Ovary (tissue), 9 donors: ENCODE data around the gene JUNB. TPM values are rescaled to one million over a fixed set of nuclear protein-coding genes. Genes with fewer than 3 reads are reported as not detected.

Experiments
- DNase-seq, 5 donors: peaks; one replicate each; pipeline ENCODE4 v3.0.0-alpha.2; 2019 to 2020
- H3K27ac ChIP-seq, 2 donors: fragments of 200-600 bp; one replicate each; pipeline versions ENCODE4 v1.5.1 to v1.8.0; 2019 to 2022
- H3K27me3 ChIP-seq: fragments of 200-600 bp; one replicate; pipeline ENCODE4 v1.8.0; 2022
- H3K36me3 ChIP-seq: fragments of 200-600 bp; sonication (generic); one replicate; pipeline ENCODE4 v1.5.1; 2019
- H3K4me1 ChIP-seq: one replicate; pipeline ENCODE4 v1.8.1; 2013; ENCODE audit warnings: mild to moderate bottlenecking, moderate library complexity; ENCODE audit not compliant: insufficient read depth
- H3K4me3 ChIP-seq: fragments of 200-600 bp; sonication (generic); one replicate; pipeline ENCODE4 v1.5.1; 2017
- H3K9me3 ChIP-seq, 2 donors: fragments of 200-600 bp in 1 of 2; sonication (generic) in 1 of 2; one replicate each; pipeline versions ENCODE4 v1.5.1 to v1.8.1; 2013 to 2019; ENCODE audit warnings: mild to moderate bottlenecking in 1 of 2, moderate library complexity in 1 of 2
- EP300 ChIP-seq: sonication (generic); formaldehyde crosslinking; IDR thresholded peaks from one replicate; pipeline ENCODE4 v1.6.1; 2017; ENCODE audit warnings: antibody characterized with exemption
- POLR2A ChIP-seq: fragments of 450-650 bp; IDR thresholded peaks from one replicate; pipeline ENCODE4 v1.6.1; 2017; ENCODE audit warnings: antibody characterized with exemption, mild to moderate bottlenecking, moderate library complexity
- WGBS, 3 donors: extraction: QIAGEN DNeasy Blood & Tissue Kit in 1 of 3; methylation state at CpG; one replicate each; pipeline versions ENCODE4 v1.1.5 to v1.1.7; 2013 to 2017; 5-methylcytosine and 5-hydroxymethylcytosine counted together
- intact Hi-C, 4 donors: fragments of 100-400 bp; cut with DNase I; formaldehyde crosslinking; loops; one replicate each; pipeline versions ENCODE4 v1.11.0 to v1.15.1; 2022 to 2023
- polyA plus RNA-seq, 2 donors: library from polyadenylated mRNA; stranded (reverse); fragments of 200-250 nt in 1 of 2; fragments of 350-450 nt in 1 of 2; fragmentation: Illumina TruSeq in 1 of 2; extraction: RNeasy Lipid Tissue Mini Kit (QIAGEN cat#74804) in 1 of 2; gene quantifications; one replicate each; pipeline ENCODE4 v1.2.3, GENCODE V29; 2013 to 2014
- total RNA-seq, 7 donors: library from RNA; depleted of rRNA in 2 of 7; stranded (reverse); fragments of >200 nt in 2 of 7; fragmentation: NEBNext Ultra II Directional in 3 of 7; extraction: Animal tissue kit (Norgen Biotek cat#: 25700) in 3 of 7; gene quantifications; one replicate each; pipeline versions ENCODE4 v1.1.0 to v1.2.4, GENCODE V29; 2016 to 2023
- TF ChIP-seq, protein P1 (sequence below), 3 donors: fragments of 450-650 bp in 2 of 3; fragments of 200-600 bp in 1 of 3; IDR thresholded peaks; one replicate each; pipeline versions ENCODE4 v1.5.1 to v1.8.0; 2016 to 2022; ENCODE audit warnings: antibody characterized with exemption in 3 of 3, mild to moderate bottlenecking in 1 of 3
- donor health status: DM: no; HTN: no; CAD: no; lungs with moderate emphysema.
- donor health status: DM: no; HTN: no; CAD: no.
- donor health status: Bipolar disorder and iron deficiency.
- donor health status: DM: yes; HTN: yes; CAD: no.
- donor health status: DM: no; HTN: no; CAD: no.
- donor health status: DM: yes; HTN: yes; CAD: no.

The JUNB gene
- total and polyA plus RNA-seq, 9 donors, result 6.8 to 3,039 (median 413) TPM

DNA sequence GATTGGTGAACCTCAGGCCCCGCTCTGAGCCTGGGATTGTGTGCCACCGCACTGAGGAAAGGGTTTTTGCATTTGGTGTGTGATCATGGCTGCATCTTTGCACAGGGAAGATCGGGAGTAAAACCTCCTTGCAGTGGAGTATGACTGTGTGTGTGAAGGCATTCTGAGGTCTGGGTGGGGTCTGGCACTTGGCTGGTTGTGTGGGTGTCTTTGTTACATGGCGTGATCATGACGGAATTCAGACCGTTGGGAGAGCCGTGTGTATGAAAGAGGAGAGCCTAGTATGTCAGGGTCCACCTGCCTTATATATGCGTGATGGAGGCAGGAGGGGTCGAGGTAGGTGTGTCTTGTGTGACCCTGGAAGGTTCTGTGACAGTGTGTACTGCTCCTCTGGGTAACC lies 40.4 kb upstream of the JUNB start:
- DNase-seq, result no peak
- WGBS, 3 donors, result 51 to 67% (median 60%) methylated on average over 9 of the region's 9 CpGs
- intact Hi-C loops, result no loop called here
- H3K36me3 ChIP-seq, result no peaks in the 10 kb centered on the region
- H3K4me1 ChIP-seq, result no peaks in the 10 kb centered on the region
- TF ChIP-seq POLR2A, result no peak
- H3K27ac ChIP-seq, result no peak overlapping the region
- peaks cover 0 to 12% of the 10 kb centered on the region in 2 donors for H3K9me3 ChIP-seq
- H3K27me3 ChIP-seq, result no peaks in the 10 kb centered on the region
- H3K4me3 ChIP-seq, result no peak overlapping the region

DNA sequence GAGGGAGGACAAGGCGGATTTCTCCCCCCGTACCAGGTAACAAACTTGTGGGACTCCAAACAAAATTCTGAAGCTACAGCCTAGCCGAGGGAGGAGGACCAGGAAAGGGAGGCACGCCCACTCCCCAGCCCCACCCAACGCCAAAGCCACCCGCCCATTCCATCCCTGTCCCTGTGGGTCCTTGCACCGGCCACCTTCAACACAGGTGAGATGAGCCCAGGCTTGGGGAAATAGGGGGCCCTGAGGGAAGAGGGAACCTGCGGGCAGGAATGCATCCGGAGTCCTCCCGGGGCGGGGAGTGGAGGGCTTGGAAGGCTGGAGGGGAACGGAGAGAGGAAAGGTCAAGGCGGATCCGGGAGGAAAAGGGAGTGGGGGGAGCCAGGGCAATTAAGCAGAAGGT lies 39.7 kb upstream of the JUNB start, which contains the start of gene BEST2:
BEST2 (plus strand) TSS at position 157 of the 400 bp plus-strand sequence. CDS start 802 bp downstream, outside the sequence.
- no peaks in the 10 kb centered on the region for H3K4me1 ChIP-seq
- no peak within 1 kb of the TSS for H3K27ac ChIP-seq
- 32 to 43% (median 38%) methylated on average over 14 of the region's 14 CpGs for WGBS, 3 donors
- no peak within 1 kb of the TSS for H3K4me3 ChIP-seq
- no peak for DNase-seq
- intact Hi-C loops, result no loop called here
- TF ChIP-seq, protein P1, sequence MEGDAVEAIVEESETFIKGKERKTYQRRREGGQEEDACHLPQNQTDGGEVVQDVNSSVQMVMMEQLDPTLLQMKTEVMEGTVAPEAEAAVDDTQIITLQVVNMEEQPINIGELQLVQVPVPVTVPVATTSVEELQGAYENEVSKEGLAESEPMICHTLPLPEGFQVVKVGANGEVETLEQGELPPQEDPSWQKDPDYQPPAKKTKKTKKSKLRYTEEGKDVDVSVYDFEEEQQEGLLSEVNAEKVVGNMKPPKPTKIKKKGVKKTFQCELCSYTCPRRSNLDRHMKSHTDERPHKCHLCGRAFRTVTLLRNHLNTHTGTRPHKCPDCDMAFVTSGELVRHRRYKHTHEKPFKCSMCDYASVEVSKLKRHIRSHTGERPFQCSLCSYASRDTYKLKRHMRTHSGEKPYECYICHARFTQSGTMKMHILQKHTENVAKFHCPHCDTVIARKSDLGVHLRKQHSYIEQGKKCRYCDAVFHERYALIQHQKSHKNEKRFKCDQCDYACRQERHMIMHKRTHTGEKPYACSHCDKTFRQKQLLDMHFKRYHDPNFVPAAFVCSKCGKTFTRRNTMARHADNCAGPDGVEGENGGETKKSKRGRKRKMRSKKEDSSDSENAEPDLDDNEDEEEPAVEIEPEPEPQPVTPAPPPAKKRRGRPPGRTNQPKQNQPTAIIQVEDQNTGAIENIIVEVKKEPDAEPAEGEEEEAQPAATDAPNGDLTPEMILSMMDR (IDR thresholded peaks at IDR 0.05), result no peak
- no peak for TF ChIP-seq EP300
- TF ChIP-seq POLR2A, result no peak
- H3K9me3 ChIP-seq, result peaks cover 0 to 12% of the 10 kb centered on the region in 2 donors
- no peaks in the 10 kb centered on the region for H3K27me3 ChIP-seq
- H3K36me3 ChIP-seq, result no peaks in the 10 kb centered on the region

DNA sequence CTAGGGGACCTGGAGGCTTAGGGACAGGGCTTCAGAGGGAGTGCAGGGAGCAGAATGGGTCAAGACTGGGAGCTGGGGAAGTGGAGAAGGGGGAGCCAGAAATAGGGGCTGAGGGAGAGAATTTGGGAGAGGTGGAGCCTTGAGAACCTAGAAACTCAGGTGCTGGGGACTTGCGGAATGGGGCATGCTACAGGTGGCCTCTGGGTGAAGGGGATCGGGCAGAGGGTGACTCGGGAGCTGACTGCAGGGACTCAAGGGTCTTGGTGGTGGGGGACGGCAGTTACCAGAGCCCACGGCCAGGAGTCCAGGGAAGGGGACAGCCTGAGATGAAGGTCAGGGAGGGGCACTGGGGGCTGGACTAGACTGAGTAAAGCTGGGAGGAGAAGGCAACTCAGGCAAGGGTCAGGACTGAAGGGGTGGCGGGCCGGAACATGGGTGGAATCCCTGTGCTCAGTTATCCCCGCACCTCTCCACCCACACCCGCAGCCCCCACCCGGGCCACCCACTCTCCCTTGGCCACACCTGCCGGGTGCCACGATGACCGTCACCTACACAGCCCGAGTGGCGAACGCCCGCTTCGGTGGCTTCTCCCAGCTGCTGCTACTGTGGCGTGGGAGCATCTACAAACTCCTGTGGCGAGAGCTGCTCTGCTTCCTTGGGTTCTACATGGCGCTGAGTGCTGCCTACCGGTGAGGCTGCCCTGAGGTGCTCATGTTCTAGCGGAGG lies 39.1 kb upstream of the JUNB start:
- Histone ChIP-seq H3K4me1 (no peaks in the 10 kb centered on the region), H3K4me3 (no peak overlapping the region), H3K27ac (no peak overlapping the region), H3K9me3 (peaks cover 0 to 9% of the 10 kb centered on the region in 2 donors), H3K36me3 (no peaks in the 10 kb centered on the region), H3K27me3 (no peaks in the 10 kb centered on the region)
- intact Hi-C loops, result no loop called here
- no peak for DNase-seq
- TF ChIP-seq POLR2A, result no peak
- TF ChIP-seq, protein P1 (IDR thresholded peaks at IDR 0.05), result no peak
- no peak for TF ChIP-seq EP300
- WGBS, 3 donors, result 71 to 78% (median 76%) methylated on average over 23 of the region's 23 CpGs

DNA sequence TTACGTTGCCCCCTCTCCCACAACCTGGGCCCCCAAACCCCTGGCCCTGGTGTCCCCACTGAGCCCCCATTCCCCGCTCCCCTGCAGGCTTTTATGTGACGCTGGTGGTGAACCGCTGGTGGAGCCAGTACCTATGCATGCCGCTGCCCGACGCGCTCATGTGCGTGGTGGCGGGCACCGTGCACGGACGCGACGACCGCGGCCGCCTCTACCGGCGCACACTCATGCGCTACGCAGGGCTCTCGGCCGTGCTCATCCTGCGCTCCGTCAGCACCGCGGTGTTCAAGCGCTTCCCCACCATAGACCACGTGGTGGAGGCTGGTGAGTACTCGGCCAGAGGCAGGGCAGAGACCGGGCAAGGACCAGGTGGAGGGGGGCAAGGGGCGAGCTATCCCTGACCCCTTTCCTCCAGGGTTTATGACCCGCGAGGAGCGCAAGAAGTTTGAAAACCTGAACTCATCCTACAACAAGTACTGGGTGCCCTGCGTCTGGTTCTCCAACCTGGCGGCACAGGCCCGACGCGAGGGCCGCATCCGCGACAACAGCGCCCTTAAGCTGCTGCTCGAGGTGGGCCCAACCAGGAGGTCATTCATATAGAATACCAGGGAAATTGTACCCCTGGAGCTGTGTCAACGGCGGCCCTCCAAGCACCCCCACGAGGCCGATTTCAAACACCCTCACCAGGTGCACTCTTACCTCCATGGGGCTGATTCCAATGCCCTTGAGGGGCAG lies 36.7 kb upstream of the JUNB start:
- 65 to 75% (median 69%) methylated on average over 50 of the region's 50 CpGs for WGBS, 3 donors
- no peaks in the 10 kb centered on the region for H3K27me3 ChIP-seq
- H3K4me3 ChIP-seq, result no peak overlapping the region
- no peak for DNase-seq
- H3K4me1 ChIP-seq, result peaks cover 3% of the 10 kb centered on the region
- intact Hi-C loops, result no loop called here
- no peaks in the 10 kb centered on the region for H3K36me3 ChIP-seq
- H3K9me3 ChIP-seq, result no peaks in the 10 kb centered on the region
- no peak overlapping the region for H3K27ac ChIP-seq
- TF ChIP-seq POLR2A, result no peak
- TF ChIP-seq, protein P1 (IDR thresholded peaks at IDR 0.05), result no peak
- TF ChIP-seq EP300, result no peak
